ENCODE measurements around the gene C2orf68. TPM values are rescaled to one million over a fixed set of nuclear protein-coding genes. Genes with fewer than 3 reads are reported as not detected.

C2orf68 gene
- polyA plus RNA-seq, 1 donor = 44.1 TPM

DNA sequence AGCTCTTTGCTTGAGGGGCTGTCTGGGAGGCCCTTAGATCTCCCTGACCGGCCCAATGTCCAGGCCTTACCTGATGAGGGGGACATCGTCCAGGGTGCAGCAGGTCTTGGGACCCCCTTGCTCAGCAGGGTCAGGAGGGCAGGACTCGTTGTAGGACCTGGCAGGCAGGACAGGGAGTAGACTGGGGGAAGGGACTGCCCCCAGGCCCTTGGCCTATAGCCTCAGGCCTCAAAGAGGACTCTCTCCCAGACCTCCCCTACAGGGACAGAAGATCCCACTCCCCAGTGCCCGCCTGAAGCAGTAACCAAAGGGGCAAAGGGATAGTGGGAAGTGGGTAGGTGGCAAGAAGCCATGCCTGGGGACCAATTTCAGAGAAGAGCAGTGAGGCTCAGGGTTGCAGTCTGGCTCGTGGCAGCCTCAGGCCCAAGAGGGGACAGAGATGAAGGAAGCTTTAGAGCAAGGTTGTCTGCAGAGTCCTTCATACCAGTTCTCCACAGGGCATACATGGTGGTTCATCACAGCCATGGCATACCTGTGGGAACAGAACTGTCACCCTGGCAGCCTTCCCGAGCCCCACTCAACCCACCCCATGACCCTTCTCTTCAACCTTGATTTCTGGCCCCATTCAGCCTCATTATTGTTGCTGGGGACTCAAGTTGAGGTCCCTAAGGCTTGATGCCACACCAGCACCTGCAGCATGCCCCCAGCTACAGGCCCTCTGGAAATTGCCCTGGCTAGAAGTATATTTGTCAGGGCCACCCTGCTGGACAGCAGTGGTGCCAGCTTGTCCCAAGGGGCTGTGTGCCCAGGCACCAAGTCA, 10.7 kb downstream of the C2orf68 start:
- Histone ChIP-seq H3K4me3 (ENCODE audit: low read length) (peak overlapping the region; percentile 91), H3K27ac (ENCODE audit: low read length) (no peak overlapping the region), H3K9me3 (ENCODE audit: control insufficient read depth, low read depth, low read length) (no peaks in the 10 kb centered on the region), H3K4me1 (ENCODE audit: control insufficient read depth, insufficient read depth, low read length) (peaks cover 36% of the 10 kb centered on the region), H3K27me3 (ENCODE audit: control insufficient read depth, insufficient read depth, low read length) (no peaks in the 10 kb centered on the region), H3K36me3 (ENCODE audit: control insufficient read depth, insufficient read depth, low read length) (peaks cover 43% of the 10 kb centered on the region)
- no CpG with 5 or more reads among the region's 6 CpGs for WGBS (ENCODE audit: insufficient coverage, low lambda C conversion rate)
- DNase-seq = peak in 1 of 2 donors; percentile 4

DNA sequence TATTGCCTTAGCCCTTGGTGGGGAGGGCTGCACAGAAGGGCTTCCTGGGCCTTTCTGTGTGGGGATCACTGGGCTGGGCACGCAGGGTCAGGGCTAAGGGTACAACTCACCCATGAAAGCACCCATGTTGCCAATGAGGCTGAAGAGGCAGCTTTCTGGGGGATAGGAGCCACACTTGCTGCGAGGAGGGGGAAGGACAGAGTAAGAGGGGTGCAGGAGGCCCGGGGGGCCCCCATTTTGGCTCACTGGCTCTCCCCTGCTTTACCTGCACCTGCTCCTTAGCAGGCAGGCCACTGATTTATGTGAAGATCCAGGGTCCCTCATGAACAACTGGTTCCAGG, 11.7 kb downstream of the C2orf68 start:
- Histone ChIP-seq H3K36me3 (ENCODE audit: control insufficient read depth, insufficient read depth, low read length) (peaks cover 42% of the 10 kb centered on the region), H3K9me3 (ENCODE audit: control insufficient read depth, low read depth, low read length) (no peaks in the 10 kb centered on the region), H3K27ac (ENCODE audit: low read length) (no peak overlapping the region), H3K27me3 (ENCODE audit: control insufficient read depth, insufficient read depth, low read length) (no peaks in the 10 kb centered on the region), H3K4me1 (ENCODE audit: control insufficient read depth, insufficient read depth, low read length) (peaks cover 36% of the 10 kb centered on the region), H3K4me3 (ENCODE audit: low read length) (no peak overlapping the region)
- WGBS (ENCODE audit: insufficient coverage, low lambda C conversion rate) = no CpG with 5 or more reads among the region's 3 CpGs
- peak in 1 of 2 donors; percentile 1 for DNase-seq

GRCh38 chr2:85599468-85600234, 12.2 kb downstream of the C2orf68 start:
- no CpG with 5 or more reads among the region's 17 CpGs for WGBS (ENCODE audit: insufficient coverage, low lambda C conversion rate)
- no peak overlapping the region for H3K27ac ChIP-seq (ENCODE audit: low read length)
- no peaks in the 10 kb centered on the region for H3K27me3 ChIP-seq (ENCODE audit: control insufficient read depth, insufficient read depth, low read length)
- no peak overlapping the region for H3K4me3 ChIP-seq (ENCODE audit: low read length)
- H3K4me1 ChIP-seq (ENCODE audit: control insufficient read depth, insufficient read depth, low read length) = peaks cover 38% of the 10 kb centered on the region
- no peaks in the 10 kb centered on the region for H3K9me3 ChIP-seq (ENCODE audit: control insufficient read depth, low read depth, low read length)
- no peak for DNase-seq
- peaks cover 42% of the 10 kb centered on the region for H3K36me3 ChIP-seq (ENCODE audit: control insufficient read depth, insufficient read depth, low read length)

- no CpG with 5 or more reads among the region's 14 CpGs for WGBS (ENCODE audit: insufficient coverage, low lambda C conversion rate)
- peaks cover 38% of the 10 kb centered on the region for H3K4me1 ChIP-seq (ENCODE audit: control insufficient read depth, insufficient read depth, low read length)
- H3K36me3 ChIP-seq (ENCODE audit: control insufficient read depth, insufficient read depth, low read length) = peaks cover 42% of the 10 kb centered on the region
- H3K27me3 ChIP-seq (ENCODE audit: control insufficient read depth, insufficient read depth, low read length) = no peaks in the 10 kb centered on the region
- no peaks in the 10 kb centered on the region for H3K9me3 ChIP-seq (ENCODE audit: control insufficient read depth, low read depth, low read length)
- no peak for DNase-seq
- H3K4me3 ChIP-seq (ENCODE audit: low read length) = no peak overlapping the region
- H3K27ac ChIP-seq (ENCODE audit: low read length) = no peak overlapping the region
Observed at GRCh38 chr2:85598594-85599340, 13.1 kb downstream of the C2orf68 start.

- Histone ChIP-seq H3K9me3 (ENCODE audit: control insufficient read depth, low read depth, low read length) (no peaks in the 10 kb centered on the region), H3K27me3 (ENCODE audit: control insufficient read depth, insufficient read depth, low read length) (no peaks in the 10 kb centered on the region), H3K4me3 (ENCODE audit: low read length) (no peak overlapping the region), H3K27ac (ENCODE audit: low read length) (no peak overlapping the region), H3K36me3 (ENCODE audit: control insufficient read depth, insufficient read depth, low read length) (peaks cover 42% of the 10 kb centered on the region), H3K4me1 (ENCODE audit: control insufficient read depth, insufficient read depth, low read length) (peaks cover 37% of the 10 kb centered on the region)
- WGBS (ENCODE audit: insufficient coverage, low lambda C conversion rate) = no CpG with 5 or more reads among the region's 5 CpGs
- DNase-seq = no peak
Observed at GRCh38 chr2:85597241-85597640, 14.6 kb downstream of the C2orf68 start.

GRCh38 chr2:85596486-85597143, 15.3 kb downstream of the C2orf68 start:
- Histone ChIP-seq H3K4me1 (ENCODE audit: control insufficient read depth, insufficient read depth, low read length) (peaks cover 35% of the 10 kb centered on the region), H3K4me3 (ENCODE audit: low read length) (peak overlapping the region; percentile 82), H3K9me3 (ENCODE audit: control insufficient read depth, low read depth, low read length) (no peaks in the 10 kb centered on the region), H3K27me3 (ENCODE audit: control insufficient read depth, insufficient read depth, low read length) (no peaks in the 10 kb centered on the region), H3K27ac (ENCODE audit: low read length) (no peak overlapping the region), H3K36me3 (ENCODE audit: control insufficient read depth, insufficient read depth, low read length) (peaks cover 42% of the 10 kb centered on the region)
- no CpG with 5 or more reads among the region's 3 CpGs for WGBS (ENCODE audit: insufficient coverage, low lambda C conversion rate)
- DNase-seq = no peak

DNA sequence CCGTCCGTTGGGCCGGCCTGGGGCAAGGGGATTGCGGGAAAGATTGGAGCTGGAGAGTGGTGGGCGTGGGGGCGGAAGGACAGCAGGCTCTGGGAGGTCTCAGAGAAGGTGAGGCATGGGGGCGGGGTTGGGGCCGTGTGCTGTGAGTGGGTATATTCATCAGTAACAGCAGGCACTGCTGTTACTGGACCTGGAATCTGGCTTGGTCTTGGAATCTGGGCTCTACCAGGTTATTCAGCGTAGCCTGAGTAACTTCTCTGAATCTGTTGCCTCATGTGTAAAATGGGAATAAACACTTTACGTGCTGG, 15.9 kb downstream of the C2orf68 start:
- no CpG with 5 or more reads among the region's 10 CpGs for WGBS (ENCODE audit: insufficient coverage, low lambda C conversion rate)
- H3K36me3 ChIP-seq (ENCODE audit: control insufficient read depth, insufficient read depth, low read length) = peaks cover 39% of the 10 kb centered on the region
- peaks cover 30% of the 10 kb centered on the region for H3K4me1 ChIP-seq (ENCODE audit: control insufficient read depth, insufficient read depth, low read length)
- no peak for DNase-seq
- H3K27ac ChIP-seq (ENCODE audit: low read length) = peak overlapping the region; percentile 66
- peak overlapping the region; percentile 82 for H3K4me3 ChIP-seq (ENCODE audit: low read length)
- no peaks in the 10 kb centered on the region for H3K27me3 ChIP-seq (ENCODE audit: control insufficient read depth, insufficient read depth, low read length)
- no peaks in the 10 kb centered on the region for H3K9me3 ChIP-seq (ENCODE audit: control insufficient read depth, low read depth, low read length)

- H3K4me3 ChIP-seq (ENCODE audit: low read length) = peak within 1 kb of the TSS; percentile 82
- H3K4me1 ChIP-seq (ENCODE audit: control insufficient read depth, insufficient read depth, low read length) = peaks cover 30% of the 10 kb centered on the region
- no CpG with 5 or more reads among the region's 47 CpGs for WGBS (ENCODE audit: insufficient coverage, low lambda C conversion rate)
Observed at GRCh38 chr2:85595301-85596025, 16.4 kb downstream of the C2orf68 start, which contains the start of gene RNF181. RNF181 (plus strand) TSS chr2:85595745; CDS start chr2:85595764, 19 bp downstream.

DNA sequence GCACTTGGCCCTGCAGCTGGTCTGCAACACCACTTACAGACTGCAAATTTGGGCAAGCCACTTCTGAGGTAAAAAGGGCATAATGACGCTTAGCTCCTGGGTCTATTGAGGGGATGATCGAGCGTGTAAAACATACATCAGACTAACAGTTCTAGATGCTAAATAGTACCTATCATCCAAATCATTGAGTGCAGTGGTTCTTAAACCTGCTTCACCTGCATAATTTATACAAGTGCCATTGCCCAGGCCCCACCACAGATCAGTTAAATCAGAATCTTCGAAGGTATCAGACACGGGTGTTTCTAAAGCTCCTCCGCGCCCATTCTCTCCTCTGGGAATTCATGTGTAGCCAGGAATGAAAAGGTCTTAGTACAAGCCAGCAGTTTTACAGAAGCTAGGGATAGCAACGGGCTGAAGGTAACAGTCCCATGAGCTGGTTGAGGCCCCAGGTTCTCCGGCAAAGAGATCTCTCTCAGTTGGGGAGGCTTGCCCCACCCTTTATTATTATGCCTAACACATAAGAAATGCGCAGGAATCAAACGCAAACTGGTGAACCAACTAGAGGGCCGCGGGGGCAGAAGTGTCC, 17.1 kb downstream of the C2orf68 start:
- Histone ChIP-seq H3K36me3 (ENCODE audit: control insufficient read depth, insufficient read depth, low read length) (peaks cover 27% of the 10 kb centered on the region), H3K27me3 (ENCODE audit: control insufficient read depth, insufficient read depth, low read length) (no peaks in the 10 kb centered on the region), H3K27ac (ENCODE audit: low read length) (peak overlapping the region; percentile 84), H3K9me3 (ENCODE audit: control insufficient read depth, low read depth, low read length) (no peaks in the 10 kb centered on the region), H3K4me3 (ENCODE audit: low read length) (peak overlapping the region; percentile 82), H3K4me1 (ENCODE audit: control insufficient read depth, insufficient read depth, low read length) (peaks cover 30% of the 10 kb centered on the region)
- no peak for DNase-seq
- no CpG with 5 or more reads among the region's 13 CpGs for WGBS (ENCODE audit: insufficient coverage, low lambda C conversion rate)

More at GRCh38 chr2:85595301-85596025, 16.4 kb downstream of the C2orf68 start, which contains the start of gene RNF181:
- H3K9me3 ChIP-seq (ENCODE audit: control insufficient read depth, low read depth, low read length) = no peaks in the 10 kb centered on the region
- peak; percentile 97 to 98 for DNase-seq
- no peaks in the 10 kb centered on the region for H3K27me3 ChIP-seq (ENCODE audit: control insufficient read depth, insufficient read depth, low read length)
- peaks cover 33% of the 10 kb centered on the region for H3K36me3 ChIP-seq (ENCODE audit: control insufficient read depth, insufficient read depth, low read length)
- peak within 1 kb of the TSS; percentile 84 for H3K27ac ChIP-seq (ENCODE audit: low read length)

Measured in large intestine (tissue), 3 donors.